ENCODE data around the gene JAG2.

GRCh38 chr14:105180592-105181548 is 12.3 kb upstream of the JAG2 start, which contains the start of gene NUDT14:
- TF ChIP-seq POU6F1 (CRISPR knock-in tag; IDR thresholded peaks at IDR 0.05; ENCODE audit: borderline replicate concordance, low read depth) (no peak), PPARA (CRISPR knock-in tag; IDR thresholded peaks at IDR 0.05; ENCODE audit: borderline replicate concordance) (no peak), ZFP30 (CRISPR knock-in tag; IDR thresholded peaks at IDR 0.05) (no peak), ESRRG (CRISPR knock-in tag; IDR thresholded peaks at IDR 0.05) (no peak), ZNF70 (CRISPR knock-in tag; IDR thresholded peaks at IDR 0.05) (no peak), ZFP3 (CRISPR knock-in tag; IDR thresholded peaks at IDR 0.05) (no peak), ZNF8 (CRISPR knock-in tag; IDR thresholded peaks at IDR 0.05) (no peak), TSHZ2 (CRISPR knock-in tag; IDR thresholded peaks at IDR 0.05) (no peak)
